ENCODE data around the gene BTD.
A peak's percentile ranks its signal among the peaks of the same experiment; 100 is the strongest.

Gene BTD

GRCh38 chr3:15601399-15602145, at the start of gene BTD, which contains the start of gene HACL1:
TSS of gene BTD (plus strand) at chr3:15601745. CDS start at chr3:15635440, 33,695 bp downstream.
TSS of gene HACL1 (minus strand) at chr3:15601569. CDS start at chr3:15601463, 106 bp downstream.
- no peak for TF ChIP-seq EGR1 (IDR thresholded peaks at IDR 0.05)
- TF ChIP-seq TCF12 (IDR thresholded peaks at IDR 0.05; ENCODE audit: low read depth), result no peak
- TF ChIP-seq, protein P1, sequence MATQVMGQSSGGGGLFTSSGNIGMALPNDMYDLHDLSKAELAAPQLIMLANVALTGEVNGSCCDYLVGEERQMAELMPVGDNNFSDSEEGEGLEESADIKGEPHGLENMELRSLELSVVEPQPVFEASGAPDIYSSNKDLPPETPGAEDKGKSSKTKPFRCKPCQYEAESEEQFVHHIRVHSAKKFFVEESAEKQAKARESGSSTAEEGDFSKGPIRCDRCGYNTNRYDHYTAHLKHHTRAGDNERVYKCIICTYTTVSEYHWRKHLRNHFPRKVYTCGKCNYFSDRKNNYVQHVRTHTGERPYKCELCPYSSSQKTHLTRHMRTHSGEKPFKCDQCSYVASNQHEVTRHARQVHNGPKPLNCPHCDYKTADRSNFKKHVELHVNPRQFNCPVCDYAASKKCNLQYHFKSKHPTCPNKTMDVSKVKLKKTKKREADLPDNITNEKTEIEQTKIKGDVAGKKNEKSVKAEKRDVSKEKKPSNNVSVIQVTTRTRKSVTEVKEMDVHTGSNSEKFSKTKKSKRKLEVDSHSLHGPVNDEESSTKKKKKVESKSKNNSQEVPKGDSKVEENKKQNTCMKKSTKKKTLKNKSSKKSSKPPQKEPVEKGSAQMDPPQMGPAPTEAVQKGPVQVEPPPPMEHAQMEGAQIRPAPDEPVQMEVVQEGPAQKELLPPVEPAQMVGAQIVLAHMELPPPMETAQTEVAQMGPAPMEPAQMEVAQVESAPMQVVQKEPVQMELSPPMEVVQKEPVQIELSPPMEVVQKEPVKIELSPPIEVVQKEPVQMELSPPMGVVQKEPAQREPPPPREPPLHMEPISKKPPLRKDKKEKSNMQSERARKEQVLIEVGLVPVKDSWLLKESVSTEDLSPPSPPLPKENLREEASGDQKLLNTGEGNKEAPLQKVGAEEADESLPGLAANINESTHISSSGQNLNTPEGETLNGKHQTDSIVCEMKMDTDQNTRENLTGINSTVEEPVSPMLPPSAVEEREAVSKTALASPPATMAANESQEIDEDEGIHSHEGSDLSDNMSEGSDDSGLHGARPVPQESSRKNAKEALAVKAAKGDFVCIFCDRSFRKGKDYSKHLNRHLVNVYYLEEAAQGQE (IDR thresholded peaks at IDR 0.05; ENCODE audit: low read depth), result no peak
- no peak for TF ChIP-seq ZBTB7A (IDR thresholded peaks at IDR 0.05; ENCODE audit: low read depth)
- TF ChIP-seq EP300 (IDR thresholded peaks at IDR 0.05; ENCODE audit: borderline replicate concordance), result no peak
- peak; percentile 48 for TF ChIP-seq YY1 (IDR thresholded peaks at IDR 0.05; ENCODE audit: low read depth)
- no peak for TF ChIP-seq NFIC (IDR thresholded peaks at IDR 0.05)
- no peak; the same call in 1 of the 2 replicates for TF ChIP-seq FOXM1 (IDR thresholded peaks at IDR 0.05; ENCODE audit: borderline replicate concordance, low read depth)
- TF ChIP-seq CEBPB (IDR thresholded peaks at IDR 0.05), result no peak
- TF ChIP-seq TAF1 (IDR thresholded peaks at IDR 0.05; ENCODE audit: low read depth), result peak; percentile 74
- TF ChIP-seq CREB1 (IDR thresholded peaks at IDR 0.05; ENCODE audit: low read depth), result peak; percentile 5; the same call in 1 of the 2 replicates
- peak; percentile 76 for TF ChIP-seq MAX (IDR thresholded peaks at IDR 0.05)
- TF ChIP-seq, protein P2, sequence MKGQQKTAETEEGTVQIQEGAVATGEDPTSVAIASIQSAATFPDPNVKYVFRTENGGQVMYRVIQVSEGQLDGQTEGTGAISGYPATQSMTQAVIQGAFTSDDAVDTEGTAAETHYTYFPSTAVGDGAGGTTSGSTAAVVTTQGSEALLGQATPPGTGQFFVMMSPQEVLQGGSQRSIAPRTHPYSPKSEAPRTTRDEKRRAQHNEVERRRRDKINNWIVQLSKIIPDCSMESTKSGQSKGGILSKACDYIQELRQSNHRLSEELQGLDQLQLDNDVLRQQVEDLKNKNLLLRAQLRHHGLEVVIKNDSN (IDR thresholded peaks at IDR 0.05), result no peak
- no peak for TF ChIP-seq RAD21 (IDR thresholded peaks at IDR 0.05; ENCODE audit: low read depth)
- TF ChIP-seq TEAD4 (IDR thresholded peaks at IDR 0.05), result no peak

GRCh38 chr3:15551902-15552301, 49.6 kb upstream of the BTD start:
- no peak for TF ChIP-seq EP300 (IDR thresholded peaks at IDR 0.05; ENCODE audit: borderline replicate concordance)
- no peak for TF ChIP-seq CREB1 (IDR thresholded peaks at IDR 0.05; ENCODE audit: low read depth)
- TF ChIP-seq, protein P2 (IDR thresholded peaks at IDR 0.05), result no peak
- TF ChIP-seq TAF1 (IDR thresholded peaks at IDR 0.05; ENCODE audit: low read depth), result no peak
- no peak for TF ChIP-seq YY1 (IDR thresholded peaks at IDR 0.05; ENCODE audit: low read depth)
- no peak for TF ChIP-seq CEBPB (IDR thresholded peaks at IDR 0.05)
- TF ChIP-seq RAD21 (IDR thresholded peaks at IDR 0.05; ENCODE audit: low read depth), result no peak
- no peak for TF ChIP-seq FOXM1 (IDR thresholded peaks at IDR 0.05; ENCODE audit: borderline replicate concordance, low read depth)
- TF ChIP-seq NFIC (IDR thresholded peaks at IDR 0.05), result no peak
- no peak for TF ChIP-seq ZBTB7A (IDR thresholded peaks at IDR 0.05; ENCODE audit: low read depth)
- TF ChIP-seq TEAD4 (IDR thresholded peaks at IDR 0.05), result no peak

- TF ChIP-seq RAD21 (IDR thresholded peaks at IDR 0.05; ENCODE audit: low read depth), result no peak
- no peak for TF ChIP-seq CEBPB (IDR thresholded peaks at IDR 0.05)
- TF ChIP-seq TAF1 (IDR thresholded peaks at IDR 0.05; ENCODE audit: low read depth), result no peak
These were observed 47.8 kb upstream of the BTD start for GRCh38 chr3:15553749-15554148.

GRCh38 chr3:15556512-15556911, 45.0 kb upstream of the BTD start:
- TF ChIP-seq TCF12 (IDR thresholded peaks at IDR 0.05; ENCODE audit: low read depth), result no peak
- no peak for TF ChIP-seq CEBPB (IDR thresholded peaks at IDR 0.05)
- no peak for TF ChIP-seq FOXM1 (IDR thresholded peaks at IDR 0.05; ENCODE audit: borderline replicate concordance, low read depth)
- no peak for TF ChIP-seq RAD21 (IDR thresholded peaks at IDR 0.05; ENCODE audit: low read depth)
- TF ChIP-seq ZBTB7A (IDR thresholded peaks at IDR 0.05; ENCODE audit: low read depth), result no peak
- no peak for TF ChIP-seq CREB1 (IDR thresholded peaks at IDR 0.05; ENCODE audit: low read depth)
- no peak for TF ChIP-seq EGR1 (IDR thresholded peaks at IDR 0.05)
- TF ChIP-seq, protein P1 (IDR thresholded peaks at IDR 0.05; ENCODE audit: low read depth), result no peak
- no peak for TF ChIP-seq NFIC (IDR thresholded peaks at IDR 0.05)
- TF ChIP-seq EP300 (IDR thresholded peaks at IDR 0.05; ENCODE audit: borderline replicate concordance), result no peak
- no peak for TF ChIP-seq TEAD4 (IDR thresholded peaks at IDR 0.05)
- no peak for TF ChIP-seq YY1 (IDR thresholded peaks at IDR 0.05; ENCODE audit: low read depth)
- no peak for TF ChIP-seq MAX (IDR thresholded peaks at IDR 0.05)
- no peak for TF ChIP-seq TAF1 (IDR thresholded peaks at IDR 0.05; ENCODE audit: low read depth)
- TF ChIP-seq, protein P2 (IDR thresholded peaks at IDR 0.05), result no peak

GRCh38 chr3:15557511-15557946, 44.0 kb upstream of the BTD start:
- TF ChIP-seq ZBTB7A (IDR thresholded peaks at IDR 0.05; ENCODE audit: low read depth), result no peak
- peak; percentile 51 for TF ChIP-seq RAD21 (IDR thresholded peaks at IDR 0.05; ENCODE audit: low read depth)

Measured in Ishikawa (cell line).